ENCODE results near the gene CELSR1.

CELSR1 gene

GRCh38 chr22:46455446-46455845, 82.0 kb downstream of the CELSR1 start:
- no peak for DNase-seq

- no peak for DNase-seq
Measured at GRCh38 chr22:46454504-46455269, 82.7 kb downstream of the CELSR1 start.

DNA sequence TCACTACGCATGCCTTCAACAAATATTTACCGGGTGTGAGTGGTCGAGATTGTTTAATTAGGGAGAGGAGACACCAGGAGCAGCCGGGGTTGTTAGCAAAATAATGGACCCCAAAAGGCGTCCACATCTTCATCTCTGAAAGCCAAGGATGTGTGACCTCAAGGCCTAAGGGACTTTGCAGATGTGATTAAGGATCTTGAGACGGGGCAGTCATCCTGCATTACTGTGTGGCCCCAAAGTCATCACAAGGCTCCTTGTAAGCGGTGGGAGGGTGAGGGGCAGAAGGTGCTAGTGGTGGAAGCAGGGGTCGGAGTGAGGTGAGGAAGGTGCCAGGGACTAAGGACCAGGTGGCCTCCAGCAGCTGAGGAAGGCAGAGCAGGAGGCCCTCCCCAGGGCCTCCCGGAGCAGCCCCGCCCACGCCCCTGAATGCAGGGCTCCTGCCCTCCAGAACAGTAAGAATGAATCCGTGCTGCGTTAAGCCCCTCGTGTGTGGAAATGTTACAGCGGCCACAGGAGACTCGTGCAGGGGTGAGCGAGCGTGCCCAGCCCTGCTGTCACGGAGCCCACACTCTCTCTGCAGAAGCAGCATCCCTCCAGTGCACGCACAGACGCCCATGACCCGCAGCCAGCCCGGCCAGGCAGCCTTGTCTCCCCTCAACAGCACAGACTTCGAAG, 83.5 kb downstream of the CELSR1 start:
- no peak for DNase-seq

- DNase-seq: no peak
Measured at GRCh38 chr22:46453006-46453828, 84.2 kb downstream of the CELSR1 start.

DNA sequence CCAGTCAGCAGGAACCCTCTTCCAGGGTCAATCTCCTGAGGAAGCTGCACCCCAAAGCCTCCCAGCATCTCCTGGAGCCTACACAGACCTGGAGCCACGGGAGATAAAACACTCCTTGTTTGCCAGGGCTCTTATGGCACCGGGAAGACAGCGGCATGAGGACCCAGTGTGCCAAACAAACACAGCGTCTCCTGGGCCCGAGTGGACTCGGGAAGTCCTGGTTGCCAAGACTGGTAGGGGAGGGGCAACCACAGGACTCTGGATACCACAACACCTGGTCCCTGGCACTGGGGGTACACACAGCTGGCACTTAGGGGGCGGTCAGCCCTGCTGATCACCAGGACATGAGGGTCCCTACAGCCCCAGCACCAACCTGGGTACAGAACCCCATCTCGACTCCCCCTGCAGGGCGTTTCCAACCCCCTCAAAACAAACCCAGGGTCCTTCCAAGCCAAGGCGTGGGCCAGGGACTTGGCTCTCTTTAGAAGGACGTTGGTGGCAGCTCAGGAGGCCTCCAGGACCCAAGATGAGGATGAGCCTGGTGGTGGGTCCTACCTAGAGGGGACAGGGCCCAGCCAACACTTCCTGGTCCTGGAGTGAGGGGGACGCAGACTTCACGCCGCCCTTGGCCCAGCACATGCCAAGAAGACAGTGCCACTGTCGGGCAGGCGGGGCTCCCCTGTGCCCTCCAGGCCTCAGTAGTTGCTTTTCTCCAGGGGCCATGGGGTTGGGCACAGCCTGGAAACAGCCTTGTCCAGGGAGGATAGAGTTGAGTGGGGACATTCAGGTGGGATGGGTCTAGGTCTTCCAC, 85.0 kb downstream of the CELSR1 start:
- no peak for DNase-seq

- no peak for DNase-seq
Measured at GRCh38 chr22:46451741-46452140, 85.7 kb downstream of the CELSR1 start.

GRCh38 chr22:46450931-46451561, 86.4 kb downstream of the CELSR1 start:
- DNase-seq: no peak

DNA sequence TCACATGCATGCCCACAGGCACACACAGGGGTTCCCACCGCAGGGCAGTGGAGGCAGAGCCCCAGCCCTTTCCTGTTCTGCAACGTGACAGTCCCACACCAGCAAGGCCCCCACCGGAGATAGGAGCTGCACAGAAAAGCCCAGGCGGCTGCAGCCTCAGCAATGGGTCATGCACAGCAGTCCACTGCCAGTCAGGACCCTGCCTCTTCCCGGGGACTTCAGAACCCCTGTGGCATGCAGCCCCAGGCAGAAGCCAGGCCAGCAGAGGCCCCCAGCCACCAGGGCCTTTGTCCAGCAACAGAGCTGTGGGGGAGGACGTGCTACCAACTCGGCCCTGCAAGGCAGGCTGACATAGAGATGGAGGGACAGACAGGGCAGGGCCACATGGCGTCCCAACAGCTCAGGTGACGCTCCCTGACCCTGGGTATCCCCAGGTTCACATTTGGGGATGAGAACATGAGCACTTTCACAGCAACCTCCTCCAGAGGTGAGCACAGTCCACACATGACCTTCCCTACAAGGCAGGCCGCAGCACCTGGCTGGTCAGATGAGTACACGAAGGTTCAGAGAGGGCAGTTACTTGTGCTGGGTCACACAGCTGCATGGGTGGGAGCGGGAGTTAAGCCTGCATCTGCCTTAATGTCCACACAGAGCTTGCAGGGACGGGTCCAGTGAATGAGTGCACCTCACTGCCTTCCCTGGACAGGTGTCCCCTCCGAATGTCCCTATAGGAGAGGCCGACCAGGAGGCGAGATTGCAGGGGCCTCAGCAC, 87.3 kb downstream of the CELSR1 start:
- DNase-seq: no peak

DNA sequence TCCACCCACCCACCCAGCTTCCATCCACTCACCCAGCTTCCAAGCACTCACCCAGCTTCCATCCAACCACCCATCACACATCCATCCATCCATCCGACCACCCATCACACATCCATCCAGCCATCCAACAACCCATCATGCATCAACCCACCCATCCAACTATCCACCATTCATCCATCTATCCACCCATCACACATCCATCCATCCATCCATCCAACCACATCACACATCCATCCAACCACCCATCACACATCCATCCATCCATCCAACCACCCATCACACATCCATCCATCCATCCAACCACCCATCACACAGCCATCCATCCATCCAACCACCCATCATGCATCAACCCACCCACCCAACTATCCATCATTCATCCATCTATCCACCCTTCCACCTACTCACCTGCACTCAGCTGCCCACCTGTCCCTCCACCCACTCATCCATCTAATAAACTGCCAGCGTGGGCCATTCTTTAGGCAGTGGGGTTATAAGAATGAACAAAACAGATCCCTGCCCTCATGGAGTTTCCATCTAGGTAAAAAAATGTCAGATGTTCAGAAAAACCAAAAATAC, 88.2 kb downstream of the CELSR1 start:
- DNase-seq: no peak

- no peak for DNase-seq
Measured at GRCh38 chr22:46448333-46448732, 89.1 kb downstream of the CELSR1 start.

DNA sequence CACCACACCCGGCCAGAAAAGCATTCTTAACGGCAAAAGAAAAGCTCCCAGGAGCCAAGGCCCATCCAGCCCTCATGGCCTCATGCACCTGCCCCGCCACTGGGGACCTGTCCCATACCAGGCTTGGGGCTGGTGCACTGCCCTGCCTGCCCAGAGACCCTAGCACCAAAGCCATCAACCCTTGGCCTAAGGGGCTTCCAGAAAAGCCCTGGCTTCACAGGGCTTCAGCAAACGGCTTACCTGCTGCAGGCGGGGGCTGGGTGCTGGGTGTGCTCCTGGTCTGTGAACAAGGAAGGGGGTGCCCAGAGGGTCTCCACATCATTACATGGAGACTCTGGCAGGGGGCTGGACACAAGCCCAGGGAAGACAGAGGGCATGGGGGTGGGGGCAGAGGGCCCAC, 89.5 kb downstream of the CELSR1 start:
- DNase-seq: no peak

- DNase-seq: no peak
Measured at GRCh38 chr22:46446799-46447198, 90.6 kb downstream of the CELSR1 start.

GRCh38 chr22:46445771-46446420, 91.5 kb downstream of the CELSR1 start:
- DNase-seq: no peak

DNA sequence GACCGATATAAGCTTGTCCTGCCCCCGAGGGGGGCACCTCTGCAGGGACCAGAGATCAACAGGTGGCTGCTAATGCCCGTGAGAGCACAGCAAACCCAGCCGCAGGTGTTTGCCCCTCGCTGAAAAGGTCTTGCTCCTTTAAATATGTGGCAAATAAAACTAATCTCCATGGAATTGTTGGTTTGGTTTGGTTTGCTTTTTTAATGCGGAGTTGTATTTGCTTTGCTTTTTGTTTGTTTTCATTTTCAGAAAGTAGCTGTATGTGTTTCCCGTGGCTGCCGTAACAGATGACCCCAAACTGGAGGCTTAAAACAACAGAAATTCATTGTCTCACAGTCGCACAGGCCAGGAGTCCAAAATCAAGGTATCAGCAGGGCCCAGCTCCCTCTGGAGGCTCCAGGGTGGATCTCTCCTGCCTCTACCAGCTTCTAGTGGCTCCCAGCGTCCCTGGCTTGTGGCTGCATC, 93.0 kb downstream of the CELSR1 start:
- no peak for DNase-seq

- DNase-seq: no peak
Measured at GRCh38 chr22:46443850-46444389, 93.5 kb downstream of the CELSR1 start.

GRCh38 chr22:46442217-46442853, 95.1 kb downstream of the CELSR1 start:
- DNase-seq: no peak

DNA sequence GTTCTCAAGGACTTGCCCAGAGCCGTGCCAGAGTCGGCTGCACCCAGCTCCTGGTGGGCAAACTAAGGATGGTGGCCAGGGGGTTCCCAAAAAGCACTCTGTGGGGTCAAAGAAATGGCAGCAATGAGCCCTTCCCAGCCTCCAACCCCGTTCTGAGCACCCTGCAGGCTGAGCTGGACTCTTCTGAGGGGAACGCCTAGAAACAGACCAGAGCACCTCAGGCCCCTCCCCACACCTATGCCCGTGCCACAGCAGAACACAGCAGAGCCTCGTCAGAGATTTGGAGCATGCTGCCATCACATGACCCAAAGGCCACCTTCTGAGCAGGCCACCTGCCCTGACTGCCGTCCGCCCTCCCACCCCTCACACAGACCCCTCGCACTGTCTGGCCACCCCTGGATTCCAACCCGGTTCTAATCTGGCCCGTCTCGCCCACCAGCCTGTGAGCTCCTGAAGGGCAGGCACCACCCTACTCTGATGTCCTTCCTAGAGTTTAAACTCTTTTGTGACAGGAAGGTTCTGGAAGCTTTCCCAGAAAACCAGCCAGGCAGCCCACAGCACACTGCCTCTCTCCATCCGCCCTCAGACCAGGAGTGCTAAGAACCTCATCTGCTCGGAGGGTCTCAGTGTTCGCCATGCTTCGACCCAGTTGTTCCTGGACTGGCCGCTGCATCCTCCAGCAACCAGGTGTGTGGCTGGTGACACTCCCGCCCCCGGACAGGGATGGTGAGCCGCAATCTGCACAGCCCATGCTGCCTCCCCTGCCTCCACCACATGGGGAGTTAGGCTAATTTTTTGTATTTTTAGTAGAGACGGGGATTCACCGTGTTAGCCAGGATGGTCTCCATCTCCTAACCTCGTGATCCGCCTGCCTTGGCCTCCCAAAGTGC, 97.6 kb downstream of the CELSR1 start:
- no peak for DNase-seq

DNA sequence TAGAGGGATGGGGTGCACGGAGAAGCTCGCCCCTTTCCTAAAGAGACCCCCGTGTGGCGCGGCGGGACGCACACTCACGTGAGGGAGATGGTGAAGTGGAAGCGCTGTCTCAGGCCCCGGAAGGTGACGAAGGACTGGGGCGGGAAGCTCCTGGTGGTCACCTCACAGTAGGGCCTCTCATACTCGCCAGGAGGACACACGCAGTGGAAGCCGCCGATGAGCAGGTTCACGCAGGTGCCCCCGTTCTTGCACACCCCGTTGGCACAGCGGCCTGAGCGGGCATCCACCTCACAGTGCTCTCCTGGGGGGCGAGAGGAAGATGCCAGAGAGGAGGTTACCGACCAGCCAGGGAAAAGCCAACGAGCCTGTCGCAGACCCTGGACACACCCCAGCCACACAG, 98.3 kb downstream of the CELSR1 start:
- no peak for DNase-seq

All from stimulated activated CD4-positive, alpha-beta T cell treated with anti-CD3 and anti-CD28 coated beads, Interleukin-15, amount 100 ng/mL, for 24 hours (primary cell).